Gastroesophageal sphincter (tissue), 3 donors: ENCODE data around the gene HMOX1.

Source experiments
- CTCF ChIP-seq, 4 experiments: fragments of 200-600 bp in 2 of 4; fragments of 450-650 bp in 2 of 4; sonication (generic) in 1 of 4; IDR thresholded peaks; one replicate each; pipeline ENCODE4 v1.5.1; 2017 to 2019; ENCODE audit warnings: antibody characterized with exemption in 4 of 4, mild to moderate bottlenecking in 2 of 4, moderate library complexity in 2 of 4
- EP300 ChIP-seq: sonication (generic); formaldehyde crosslinking; IDR thresholded peaks from one replicate; pipeline ENCODE4 v1.6.1; 2017; ENCODE audit warnings: antibody characterized with exemption, mild to moderate bottlenecking
- POLR2AphosphoS5 ChIP-seq: sonication (generic); formaldehyde crosslinking; IDR thresholded peaks from one replicate; pipeline ENCODE4 v1.6.1; 2017; ENCODE audit warnings: antibody characterized with exemption

- TF ChIP-seq POLR2AphosphoS5 = no peak
- TF ChIP-seq EP300 = no peak
- no peak for TF ChIP-seq CTCF (IDR thresholded peaks at IDR 0.05)
Measured at GRCh38 chr22:35375526-35375925, 5.4 kb upstream of the HMOX1 start.
